Tibial nerve (tissue), 4 donors: ENCODE measurements around the gene SNAPIN.

Experiments used
- EP300 ChIP-seq, 2 donors: sonication (generic); formaldehyde crosslinking; IDR thresholded peaks; one replicate each; pipeline ENCODE4 v1.6.1; 2017; ENCODE audit warnings: antibody characterized with exemption in 2 of 2, mild to moderate bottlenecking in 1 of 2
- TF ChIP-seq, protein P1 (sequence below), 5 experiments: fragments of 200-600 bp in 3 of 5; fragments of 450-650 bp in 2 of 5; sonication (generic) in 3 of 5; IDR thresholded peaks; one replicate each; pipeline ENCODE4 v1.5.1; 2016 to 2019; ENCODE audit warnings: antibody characterized with exemption in 5 of 5, mild to moderate bottlenecking in 3 of 5, moderate library complexity in 2 of 5

DNA sequence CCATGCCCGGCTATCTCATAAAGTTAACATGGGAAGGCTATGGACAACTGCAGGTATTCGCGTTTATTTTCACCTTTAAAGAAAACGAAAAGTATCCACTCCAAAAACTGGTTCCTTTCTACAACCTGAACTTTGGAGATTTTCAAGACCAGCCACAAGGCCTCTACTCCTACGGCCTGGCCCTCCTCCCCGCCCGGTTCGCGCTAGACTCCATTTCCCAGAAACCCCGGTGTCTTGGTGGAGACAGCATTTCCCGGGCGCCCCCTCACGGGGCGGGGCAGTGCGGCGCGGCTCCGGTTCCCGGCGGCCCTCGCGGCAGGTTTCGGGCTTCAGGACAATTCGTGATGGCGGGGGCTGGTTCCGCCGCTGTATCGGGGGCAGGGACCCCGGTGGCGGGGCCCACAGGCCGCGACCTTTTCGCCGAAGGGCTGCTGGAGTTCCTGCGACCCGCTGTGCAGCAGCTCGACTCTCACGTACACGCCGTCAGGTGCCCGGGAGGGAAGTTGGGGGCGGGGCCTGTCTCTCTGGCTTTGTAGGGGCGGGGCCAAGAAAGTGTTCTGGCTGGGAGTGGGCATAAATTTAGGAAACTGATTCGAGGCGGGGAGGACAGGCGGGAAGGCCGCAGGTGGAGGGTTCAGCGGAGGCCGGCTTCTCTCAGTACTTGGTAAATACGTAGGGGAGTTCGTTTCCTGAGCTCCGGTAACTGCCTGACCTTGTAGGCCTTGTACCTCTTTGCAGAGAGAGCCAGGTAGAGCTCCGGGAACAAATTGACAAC is at the start of gene SNAPIN:
- TF ChIP-seq, protein P1, sequence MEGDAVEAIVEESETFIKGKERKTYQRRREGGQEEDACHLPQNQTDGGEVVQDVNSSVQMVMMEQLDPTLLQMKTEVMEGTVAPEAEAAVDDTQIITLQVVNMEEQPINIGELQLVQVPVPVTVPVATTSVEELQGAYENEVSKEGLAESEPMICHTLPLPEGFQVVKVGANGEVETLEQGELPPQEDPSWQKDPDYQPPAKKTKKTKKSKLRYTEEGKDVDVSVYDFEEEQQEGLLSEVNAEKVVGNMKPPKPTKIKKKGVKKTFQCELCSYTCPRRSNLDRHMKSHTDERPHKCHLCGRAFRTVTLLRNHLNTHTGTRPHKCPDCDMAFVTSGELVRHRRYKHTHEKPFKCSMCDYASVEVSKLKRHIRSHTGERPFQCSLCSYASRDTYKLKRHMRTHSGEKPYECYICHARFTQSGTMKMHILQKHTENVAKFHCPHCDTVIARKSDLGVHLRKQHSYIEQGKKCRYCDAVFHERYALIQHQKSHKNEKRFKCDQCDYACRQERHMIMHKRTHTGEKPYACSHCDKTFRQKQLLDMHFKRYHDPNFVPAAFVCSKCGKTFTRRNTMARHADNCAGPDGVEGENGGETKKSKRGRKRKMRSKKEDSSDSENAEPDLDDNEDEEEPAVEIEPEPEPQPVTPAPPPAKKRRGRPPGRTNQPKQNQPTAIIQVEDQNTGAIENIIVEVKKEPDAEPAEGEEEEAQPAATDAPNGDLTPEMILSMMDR (IDR thresholded peaks at IDR 0.05) = peak in 4 of 5 experiments; percentile 18 to 58 (median 25)
- TF ChIP-seq EP300 (IDR thresholded peaks at IDR 0.05) = peak; percentile 90 to 93
